ENCODE results near the gene ZNF823. TPM values are rescaled to one million over a fixed set of nuclear protein-coding genes. Genes with fewer than 3 reads are reported as not detected.
A peak's percentile ranks its signal among the peaks of the same experiment; 100 is the strongest.

Gene ZNF823
- total RNA-seq, 2 donors from 2014 or later = 4.7 to 11.9 TPM

GRCh38 chr19:11704626-11705025 lies 34.1 kb downstream of the ZNF823 start:
- intact Hi-C loops (cut with DNase I) = no loop called here
- DNase-seq (no peak), ATAC-seq (no peak)
- WGBS, 2 donors = 40 to 42% methylated on average over 2 of the region's 2 CpGs
- H3K4me1 ChIP-seq = no peaks in the 10 kb centered on the region
- H3K27me3 ChIP-seq = no peaks in the 10 kb centered on the region
- H3K9me3 ChIP-seq = no peaks in the 10 kb centered on the region
- no peak overlapping the region for H3K4me3 ChIP-seq
- TF ChIP-seq POLR2A (IDR thresholded peaks at IDR 0.05) = no peak
- TF ChIP-seq, protein P1, sequence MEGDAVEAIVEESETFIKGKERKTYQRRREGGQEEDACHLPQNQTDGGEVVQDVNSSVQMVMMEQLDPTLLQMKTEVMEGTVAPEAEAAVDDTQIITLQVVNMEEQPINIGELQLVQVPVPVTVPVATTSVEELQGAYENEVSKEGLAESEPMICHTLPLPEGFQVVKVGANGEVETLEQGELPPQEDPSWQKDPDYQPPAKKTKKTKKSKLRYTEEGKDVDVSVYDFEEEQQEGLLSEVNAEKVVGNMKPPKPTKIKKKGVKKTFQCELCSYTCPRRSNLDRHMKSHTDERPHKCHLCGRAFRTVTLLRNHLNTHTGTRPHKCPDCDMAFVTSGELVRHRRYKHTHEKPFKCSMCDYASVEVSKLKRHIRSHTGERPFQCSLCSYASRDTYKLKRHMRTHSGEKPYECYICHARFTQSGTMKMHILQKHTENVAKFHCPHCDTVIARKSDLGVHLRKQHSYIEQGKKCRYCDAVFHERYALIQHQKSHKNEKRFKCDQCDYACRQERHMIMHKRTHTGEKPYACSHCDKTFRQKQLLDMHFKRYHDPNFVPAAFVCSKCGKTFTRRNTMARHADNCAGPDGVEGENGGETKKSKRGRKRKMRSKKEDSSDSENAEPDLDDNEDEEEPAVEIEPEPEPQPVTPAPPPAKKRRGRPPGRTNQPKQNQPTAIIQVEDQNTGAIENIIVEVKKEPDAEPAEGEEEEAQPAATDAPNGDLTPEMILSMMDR (IDR thresholded peaks at IDR 0.05) = no peak
- no peaks in the 10 kb centered on the region for H3K36me3 ChIP-seq (replicated peaks in 1 of 2; ENCODE audit: insufficient read depth in 1 of 2, low read depth in 2 of 2)
- no peak overlapping the region for H3K27ac ChIP-seq

GRCh38 chr19:11699931-11700794 lies 38.6 kb downstream of the ZNF823 start:
- Histone ChIP-seq H3K36me3 (replicated peaks in 1 of 2; ENCODE audit: insufficient read depth in 1 of 2, low read depth in 2 of 2) (no peaks in the 10 kb centered on the region), H3K9me3 (no peaks in the 10 kb centered on the region), H3K4me3 (no peak overlapping the region), H3K4me1 (peaks cover 1% of the 10 kb centered on the region), H3K27ac (no peak overlapping the region), H3K27me3 (no peaks in the 10 kb centered on the region)
- DNase-seq = peak in 2 of 4 donors; percentile 17 to 28
- TF ChIP-seq, protein P1 (IDR thresholded peaks at IDR 0.05) = peak; percentile 36 to 71 (median 67)
- TF ChIP-seq POLR2A (IDR thresholded peaks at IDR 0.05) = no peak
- WGBS, 2 donors = 55 to 56% methylated on average over 6 of the region's 6 CpGs
- intact Hi-C loops (cut with DNase I) = no loop called here
- ATAC-seq = peak; percentile 53

- WGBS, 2 donors = 86 to 92% methylated on average over 6 of the region's 6 CpGs
- Histone ChIP-seq H3K9me3 (no peaks in the 10 kb centered on the region), H3K36me3 (replicated peaks in 1 of 2; ENCODE audit: insufficient read depth in 1 of 2, low read depth in 2 of 2) (no peaks in the 10 kb centered on the region), H3K4me1 (peaks cover 16% of the 10 kb centered on the region), H3K27ac (no peak overlapping the region), H3K27me3 (no peaks in the 10 kb centered on the region), H3K4me3 (no peak overlapping the region)
- TF ChIP-seq, protein P1 (IDR thresholded peaks at IDR 0.05) = no peak
- no peak for TF ChIP-seq POLR2A (IDR thresholded peaks at IDR 0.05)
- DNase-seq (no peak), ATAC-seq (no peak)
- intact Hi-C loops (cut with DNase I) = no loop called here
Observed at GRCh38 chr19:11698231-11698630, 40.5 kb downstream of the ZNF823 start.

- H3K27me3 ChIP-seq = no peaks in the 10 kb centered on the region
- H3K4me1 ChIP-seq = peaks cover 16% of the 10 kb centered on the region
- H3K27ac ChIP-seq = no peak overlapping the region
- intact Hi-C loops (cut with DNase I) = no loop called here
- no peak overlapping the region for H3K4me3 ChIP-seq
- TF ChIP-seq, protein P1 (IDR thresholded peaks at IDR 0.05) = no peak
- no peak for TF ChIP-seq POLR2A (IDR thresholded peaks at IDR 0.05)
- DNase-seq (no peak), ATAC-seq (no peak)
- H3K9me3 ChIP-seq = no peaks in the 10 kb centered on the region
- no peaks in the 10 kb centered on the region for H3K36me3 ChIP-seq (replicated peaks in 1 of 2; ENCODE audit: insufficient read depth in 1 of 2, low read depth in 2 of 2)
- WGBS, 2 donors = 72 to 79% methylated on average over 4 to 6 of the region's 6 CpGs
Observed at GRCh38 chr19:11697284-11697855, 41.4 kb downstream of the ZNF823 start.
